Measurements from ENCODE around the gene SLC25A21. TPM values are rescaled to one million over a fixed set of nuclear protein-coding genes. Genes with fewer than 3 reads are reported as not detected.

Gene SLC25A21
- total RNA-seq, 2 experiments from 2014 or later: not detected

DNA sequence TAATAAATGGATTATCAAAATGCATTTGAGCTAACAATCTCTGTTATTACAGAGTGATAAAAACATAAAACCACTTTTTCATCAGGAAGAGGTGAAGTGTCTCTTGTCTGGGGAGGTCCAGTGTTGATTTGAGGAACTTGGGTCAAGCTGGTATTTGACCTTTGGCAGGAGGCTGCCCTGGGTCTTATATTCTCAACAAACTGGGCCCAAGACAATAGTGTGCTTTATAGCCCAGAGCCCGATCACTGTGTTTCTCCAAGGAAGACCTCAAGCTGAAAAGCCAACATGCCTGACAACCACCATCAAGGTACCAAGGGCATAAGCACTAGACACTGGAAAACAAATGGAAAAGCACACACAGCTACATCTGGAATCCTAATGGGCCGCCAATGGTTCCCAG, 137.0 kb downstream of the SLC25A21 start:
- ChIA-PET CTCF (no interaction called here), POLR2A (no interaction called here)
- no peaks in the 10 kb centered on the region for H3K27me3 Mint-ChIP-seq
- no peak overlapping the region for H3K4me3 Mint-ChIP-seq
- H3K9me3 Mint-ChIP-seq: no peaks in the 10 kb centered on the region
- intact Hi-C loops (cut with micrococcal nuclease): no loop called here
- no peaks in the 10 kb centered on the region for H3K4me1 Mint-ChIP-seq (ENCODE audit: low read depth)
- DNase-seq (no peak), ATAC-seq (no peak)
- H3K36me3 Mint-ChIP-seq (ENCODE audit: low read depth): no peaks in the 10 kb centered on the region
- TF ChIP-seq, protein P1, sequence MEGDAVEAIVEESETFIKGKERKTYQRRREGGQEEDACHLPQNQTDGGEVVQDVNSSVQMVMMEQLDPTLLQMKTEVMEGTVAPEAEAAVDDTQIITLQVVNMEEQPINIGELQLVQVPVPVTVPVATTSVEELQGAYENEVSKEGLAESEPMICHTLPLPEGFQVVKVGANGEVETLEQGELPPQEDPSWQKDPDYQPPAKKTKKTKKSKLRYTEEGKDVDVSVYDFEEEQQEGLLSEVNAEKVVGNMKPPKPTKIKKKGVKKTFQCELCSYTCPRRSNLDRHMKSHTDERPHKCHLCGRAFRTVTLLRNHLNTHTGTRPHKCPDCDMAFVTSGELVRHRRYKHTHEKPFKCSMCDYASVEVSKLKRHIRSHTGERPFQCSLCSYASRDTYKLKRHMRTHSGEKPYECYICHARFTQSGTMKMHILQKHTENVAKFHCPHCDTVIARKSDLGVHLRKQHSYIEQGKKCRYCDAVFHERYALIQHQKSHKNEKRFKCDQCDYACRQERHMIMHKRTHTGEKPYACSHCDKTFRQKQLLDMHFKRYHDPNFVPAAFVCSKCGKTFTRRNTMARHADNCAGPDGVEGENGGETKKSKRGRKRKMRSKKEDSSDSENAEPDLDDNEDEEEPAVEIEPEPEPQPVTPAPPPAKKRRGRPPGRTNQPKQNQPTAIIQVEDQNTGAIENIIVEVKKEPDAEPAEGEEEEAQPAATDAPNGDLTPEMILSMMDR (IDR thresholded peaks at IDR 0.05): no peak
- no peak overlapping the region for H3K27ac Mint-ChIP-seq

DNA sequence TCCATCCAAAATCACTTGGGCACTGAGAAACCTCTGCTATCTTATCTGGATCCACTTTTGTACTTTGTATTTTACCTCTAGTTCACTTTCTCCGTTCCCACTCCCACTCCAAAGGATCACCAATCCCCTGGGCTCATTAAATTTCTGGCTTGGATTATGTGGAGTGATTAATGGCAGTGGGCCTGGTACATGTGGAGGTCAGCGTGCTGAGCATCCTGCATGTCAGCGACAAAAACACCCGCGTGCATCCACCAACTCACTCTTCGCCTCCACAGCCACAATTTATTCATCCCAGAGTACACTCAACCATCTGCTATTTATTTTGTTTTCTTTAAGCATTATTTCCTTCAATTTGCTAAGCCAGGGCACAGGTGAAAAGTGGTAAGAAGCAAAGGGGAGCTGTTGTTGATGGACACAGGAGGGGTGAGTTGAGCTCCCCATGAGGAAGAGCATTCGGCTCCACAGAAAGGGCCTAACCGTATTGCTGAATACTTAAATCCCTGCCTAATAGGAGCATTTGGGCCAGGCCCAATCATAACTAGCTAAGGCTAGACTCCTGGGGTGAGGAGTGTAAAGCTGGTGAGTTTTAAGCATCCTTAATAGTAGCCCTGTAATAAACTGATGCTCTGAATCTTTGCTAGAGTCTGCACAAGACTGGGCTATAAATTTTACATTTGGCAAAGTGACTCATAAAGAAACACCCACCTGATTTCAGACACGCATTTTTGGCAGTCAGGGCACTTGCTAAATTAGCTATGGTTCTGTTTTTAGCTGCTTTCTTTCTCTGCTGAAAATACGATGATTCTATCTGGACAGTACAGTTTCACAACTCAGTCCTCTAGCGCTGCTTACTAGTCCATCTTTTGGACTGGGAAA, 137.8 kb downstream of the SLC25A21 start:
- H3K9me3 Mint-ChIP-seq: no peaks in the 10 kb centered on the region
- intact Hi-C loops (cut with micrococcal nuclease): no loop called here
- H3K4me3 Mint-ChIP-seq: no peak overlapping the region
- H3K4me1 Mint-ChIP-seq (ENCODE audit: low read depth): no peaks in the 10 kb centered on the region
- TF ChIP-seq, protein P1 (IDR thresholded peaks at IDR 0.05): no peak
- DNase-seq: no peak
- H3K27ac Mint-ChIP-seq: no peak overlapping the region
- CTCF ChIA-PET: no interaction called here
- H3K36me3 Mint-ChIP-seq (ENCODE audit: low read depth): no peaks in the 10 kb centered on the region
- POLR2A ChIA-PET: no interaction called here
- H3K27me3 Mint-ChIP-seq: no peaks in the 10 kb centered on the region
- ATAC-seq: no peak

DNA sequence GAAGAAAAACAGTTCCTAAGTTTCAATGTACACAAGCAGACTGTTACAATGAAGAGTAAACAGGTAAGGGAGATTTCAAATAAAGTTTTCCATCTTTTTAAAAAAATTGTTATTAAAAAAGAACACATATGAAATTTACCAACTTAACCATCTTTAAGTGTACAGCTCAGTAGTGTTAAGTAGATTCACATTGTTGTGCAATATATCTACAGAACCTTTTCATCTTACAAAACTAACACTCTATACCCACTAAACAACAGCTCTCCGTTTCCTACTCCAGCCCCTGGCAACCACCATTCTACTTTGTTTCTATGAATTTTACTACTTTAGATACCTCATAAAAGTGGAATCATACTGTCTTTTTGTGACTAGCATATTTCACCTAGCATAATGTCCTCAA, 139.5 kb downstream of the SLC25A21 start:
- Mint-ChIP-seq H3K36me3 (ENCODE audit: low read depth) (no peaks in the 10 kb centered on the region), H3K4me1 (ENCODE audit: low read depth) (no peaks in the 10 kb centered on the region), H3K27ac (no peak overlapping the region), H3K9me3 (no peaks in the 10 kb centered on the region), H3K27me3 (no peaks in the 10 kb centered on the region), H3K4me3 (no peak overlapping the region)
- DNase-seq (no peak), ATAC-seq (no peak)
- intact Hi-C loops (cut with micrococcal nuclease): no loop called here
- TF ChIP-seq, protein P1 (IDR thresholded peaks at IDR 0.05): no peak
- POLR2A ChIA-PET: no interaction called here
- CTCF ChIA-PET: no interaction called here

DNA sequence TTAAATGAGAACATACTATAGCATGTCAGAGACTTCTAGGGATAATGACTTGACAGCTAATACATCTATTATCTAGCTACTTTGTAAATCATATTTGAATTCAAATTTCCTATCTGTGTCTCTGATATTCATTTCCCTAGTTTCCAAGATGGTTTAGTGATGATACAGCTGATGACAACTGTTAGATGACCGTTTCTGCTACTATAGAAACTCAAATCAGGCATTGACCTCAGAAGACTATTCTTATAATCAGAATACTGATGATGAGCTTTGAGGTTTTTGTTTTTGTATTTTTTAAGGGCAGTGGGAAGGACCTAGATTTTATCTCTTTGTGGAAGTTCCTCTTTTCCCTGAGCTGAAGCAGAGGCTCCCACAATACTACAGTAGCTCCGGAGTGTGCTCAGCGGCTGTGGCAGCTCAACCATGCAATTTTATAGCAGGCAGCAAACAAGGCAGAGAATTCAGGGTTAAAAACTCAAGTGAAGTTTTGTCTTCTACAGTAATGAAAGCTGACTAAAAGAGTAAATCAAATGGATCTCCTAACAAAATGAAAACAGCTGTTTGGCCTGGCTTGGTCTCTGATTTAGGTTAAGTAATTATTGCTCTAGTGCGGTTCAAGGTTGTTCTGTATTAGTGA, 145.1 kb downstream of the SLC25A21 start:
- ChIA-PET CTCF (interaction anchor here (1.1 to 1.4 kb wide), 2 partner anchors 85 to 123 kb away, joined by 3 to 4 read pairs; no protein-coding TSS in a partner anchor), POLR2A (no interaction called here)
- Mint-ChIP-seq H3K4me1 (ENCODE audit: low read depth) (no peaks in the 10 kb centered on the region), H3K9me3 (no peaks in the 10 kb centered on the region), H3K27ac (no peak overlapping the region), H3K4me3 (no peak overlapping the region), H3K36me3 (ENCODE audit: low read depth) (no peaks in the 10 kb centered on the region), H3K27me3 (no peaks in the 10 kb centered on the region)
- TF ChIP-seq, protein P1 (IDR thresholded peaks at IDR 0.05): no peak
- intact Hi-C loops (cut with micrococcal nuclease): no loop called here
- ATAC-seq (no peak), DNase-seq (no peak)

DNA sequence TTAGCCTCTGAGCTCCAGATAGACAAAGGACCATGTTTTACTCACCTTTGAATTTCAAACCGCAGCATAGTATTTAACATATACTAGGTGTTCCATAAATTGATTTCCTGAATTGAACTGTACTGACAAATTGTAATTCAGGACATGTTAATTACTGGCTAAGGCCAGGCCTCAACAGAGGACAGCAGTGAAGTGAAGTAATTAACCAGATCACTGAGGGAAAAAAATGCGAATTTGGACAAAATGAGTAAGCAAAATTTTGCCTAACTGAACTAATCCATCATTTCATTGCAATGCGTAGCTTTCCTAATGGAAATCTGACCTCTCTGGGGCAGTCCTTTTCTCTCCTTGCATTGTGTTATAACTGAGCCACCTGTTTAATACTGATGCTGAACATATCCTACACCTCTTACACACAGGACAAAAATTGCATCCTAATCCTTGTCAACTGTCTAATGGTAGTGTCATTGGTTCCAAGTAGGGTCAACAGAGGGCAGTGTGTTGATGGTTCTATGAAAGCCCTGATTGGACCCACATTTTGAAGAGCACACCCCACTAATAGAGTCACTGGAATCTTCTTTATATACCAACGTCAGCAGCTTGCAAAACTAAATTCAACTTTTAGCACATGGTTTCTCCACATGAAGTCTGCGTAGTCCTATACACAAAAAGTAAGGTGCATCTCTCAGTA, 148.4 kb downstream of the SLC25A21 start:
- no peak overlapping the region for H3K27ac Mint-ChIP-seq
- TF ChIP-seq, protein P1 (IDR thresholded peaks at IDR 0.05): no peak
- no peaks in the 10 kb centered on the region for H3K9me3 Mint-ChIP-seq
- POLR2A ChIA-PET: no interaction called here
- no peaks in the 10 kb centered on the region for H3K36me3 Mint-ChIP-seq (ENCODE audit: low read depth)
- no peak overlapping the region for H3K4me3 Mint-ChIP-seq
- intact Hi-C loops (cut with micrococcal nuclease): no loop called here
- CTCF ChIA-PET: no interaction called here
- H3K27me3 Mint-ChIP-seq: no peaks in the 10 kb centered on the region
- ATAC-seq: no peak
- no peaks in the 10 kb centered on the region for H3K4me1 Mint-ChIP-seq (ENCODE audit: low read depth)
- DNase-seq: no peak

Data from activated CD8-positive, alpha-beta T cell treated with anti-CD3 and anti-CD28 coated beads for 36 hours (primary cell).